HL-60 (cell line): ENCODE data around the gene HOXD12.

Source experiments
- CTCF ChIP-seq: IDR thresholded peaks from one replicate; pipeline ENCODE4 v1.5.1; 2011; ENCODE audit warnings: low read length, control low read depth, inconsistent platforms; ENCODE audit not compliant: insufficient read depth
- POLR2AphosphoS5 ChIP-seq: IDR thresholded peaks from 2 replicates; pipeline ENCODE4 v1.6.1; 2012; ENCODE audit warnings: low read depth

- TF ChIP-seq CTCF: no peak
- TF ChIP-seq POLR2AphosphoS5: no peak
Observed at GRCh38 chr2:176075481-176075880, 24.1 kb upstream of the HOXD12 start.
